HepG2 (cell line): Measurements from ENCODE around the gene PSMB3. TPM values are rescaled to one million over a fixed set of nuclear protein-coding genes. Genes with fewer than 3 reads are reported as not detected.

Source experiments
- ATAC-seq: fragments of 200-7000 bp; cut with Tn5 transposase; 3 replicates; pipeline ENCODE4 v1.9.1; 2020; ENCODE audit warnings: mild to moderate bottlenecking, moderate library complexity
- Bru-seq: library from RNA; stranded (reverse); fragments of 400-500 nt; gene quantifications from one replicate; lab custom pipeline; 2021; lab: Mats Ljungman, UMichigan
- BruChase-seq, 2 experiments: library from RNA; stranded (reverse); fragments of 400-500 nt; gene quantifications; one replicate each; lab custom pipeline; 2021; lab: Mats Ljungman, UMichigan
- BruUV-seq: library from RNA; stranded (reverse); fragments of 400-500 nt; replicated peaks from 2 replicates; lab custom pipeline; 2021; lab: Mats Ljungman, UMichigan
- CTCF ChIA-PET: fragments of 300-600 bp; formaldehyde crosslinking; extraction: SDS; loops from one replicate; lab custom pipeline; 2021; ENCODE audit warnings: low total read pairs, inconsistent platforms, low intra/inter-chr PET ratio; lab: Yijun Ruan, JAX
- POLR2A ChIA-PET: fragments of 350-600 bp; sonication (Branson Sonifier 250); formaldehyde crosslinking; loops from one replicate; lab custom pipeline; 2020; ENCODE audit warnings: antibody characterized with exemption, inconsistent platforms; lab: Yijun Ruan, JAX
- DNase-seq: peaks from one replicate; pipeline ENCODE4 v3.0.0-alpha.2; 2015; ENCODE audit warnings: low spot score
- FAIRE-seq: peaks from 3 replicates; lab custom pipeline; 2011; peaks lifted over from hg19 to GRCh38; lab: Jason Lieb, UNC
- H2AFZ ChIP-seq: one replicate; pipeline ENCODE4 v1.6.1; 2011; ENCODE audit warnings: low read length, inconsistent platforms
- H3K27ac ChIP-seq: fragments of 300-600 bp; 3 replicates; pipeline ENCODE4 v1.8.0; 2011; ENCODE audit warnings: mixed run types, mild to moderate bottlenecking, mixed read lengths, low read length, inconsistent platforms; ENCODE audit not compliant: insufficient read depth; ENCODE audit errors: extremely low read length
- H3K27me3 ChIP-seq, 2 experiments: fragments of 200-600 bp in 1 of 2; 2 replicates in 1 of 2; 3 replicates in 1 of 2; pipeline versions ENCODE4 v1.6.0 to v1.8.0; 2011; ENCODE audit warnings: low read length in 2 of 2, mild to moderate bottlenecking in 2 of 2, moderate library complexity in 2 of 2, inconsistent platforms in 1 of 2; ENCODE audit not compliant: insufficient read depth in 2 of 2, control insufficient read depth in 1 of 2
- H3K36me3 ChIP-seq, 2 experiments: fragments of 200-600 bp in 1 of 2; replicated peaks in 1 of 2; 2 replicates in 1 of 2; 3 replicates in 1 of 2; pipeline versions ENCODE4 v1.5.1 to v1.8.0; 2011; ENCODE audit warnings: low read length in 2 of 2, inconsistent platforms in 1 of 2; ENCODE audit not compliant: insufficient read depth in 2 of 2, control insufficient read depth in 1 of 2
- H3K4me1 ChIP-seq: 2 replicates; pipeline ENCODE4 v1.5.1; 2012; ENCODE audit warnings: low read length, inconsistent platforms; ENCODE audit not compliant: insufficient read depth
- H3K4me2 ChIP-seq: 2 replicates; pipeline ENCODE4 v1.6.0; 2011; ENCODE audit warnings: low read depth, low read length, inconsistent platforms
- H3K4me3 ChIP-seq, 3 experiments: fragments of 200-600 bp in 1 of 3; sonication (generic), shearing (Covaris generic) in 1 of 3; replicated peaks in 1 of 3; 2 replicates each; pipeline ENCODE4 v1.5.1; 2011 to 2016; ENCODE audit warnings: low read length in 3 of 3, inconsistent platforms in 2 of 3, low read depth in 2 of 3, mild to moderate bottlenecking in 2 of 3, control low read depth in 1 of 3, mixed read lengths in 1 of 3; ENCODE audit not compliant: insufficient read depth in 1 of 3
- H3K79me2 ChIP-seq: one replicate; pipeline ENCODE4 v1.6.1; 2011; ENCODE audit warnings: low read length, inconsistent platforms; ENCODE audit not compliant: insufficient read depth
- H3K9ac ChIP-seq: 2 replicates; pipeline ENCODE4 v1.6.0; 2011; ENCODE audit warnings: mild to moderate bottlenecking, low read depth, low read length, inconsistent platforms; ENCODE audit not compliant: insufficient read depth
- H3K9me3 ChIP-seq: 2 replicates; pipeline ENCODE4 v1.5.1; 2012; ENCODE audit warnings: mild to moderate bottlenecking, low read length
- H4K20me1 ChIP-seq: 2 replicates; pipeline ENCODE4 v1.6.0; 2011; ENCODE audit warnings: inconsistent platforms, mild to moderate bottlenecking, low read length, moderate library complexity; ENCODE audit not compliant: insufficient read depth
- AGO2 ChIP-seq: fragments of 200-400 bp; formaldehyde crosslinking; optimal IDR thresholded peaks from 2 replicates; pipeline ENCODE3; 2017; ENCODE audit warnings: mild to moderate bottlenecking, low read depth, low read length, moderate library complexity
- GPBP1L1 ChIP-seq: sonication (generic); formaldehyde crosslinking; IDR thresholded peaks from 2 replicates; pipeline ENCODE4 v1.5.0; 2020; ENCODE audit warnings: mild to moderate bottlenecking, missing genetic modification reagents
- MAFK ChIP-seq, 2 experiments: IDR thresholded peaks in 1 of 2; conservative IDR thresholded peaks in 1 of 2; 2 replicates each; pipeline ENCODE4 v1.6.1; 2011; ENCODE audit warnings: improper control_type of control experiment in 2 of 2, low read length in 2 of 2
- PHF20 ChIP-seq: sonication (generic); formaldehyde crosslinking; IDR thresholded peaks from 2 replicates; pipeline ENCODE4 v1.5.0; 2020; ENCODE audit warnings: mild to moderate bottlenecking, missing genetic modification reagents
- STAT5B ChIP-seq: sonication (generic); formaldehyde crosslinking; IDR thresholded peaks from 2 replicates; pipeline ENCODE4 v1.4.0; 2020; ENCODE audit warnings: missing genetic modification reagents
- ZFP91 ChIP-seq: sonication (generic); formaldehyde crosslinking; IDR thresholded peaks from 2 replicates; pipeline ENCODE4 v1.9.0; 2022; ENCODE audit warnings: missing genetic modification reagents, mild to moderate bottlenecking, borderline replicate concordance
- ZFYVE20 ChIP-seq: sonication (generic); formaldehyde crosslinking; IDR thresholded peaks from 2 replicates; pipeline ENCODE4 v1.8.0; 2023; ENCODE audit warnings: low read depth, mild to moderate bottlenecking, moderate library complexity, missing genetic modification reagents, borderline replicate concordance
- ZNF260 ChIP-seq: sonication (generic); formaldehyde crosslinking; IDR thresholded peaks from 2 replicates; pipeline ENCODE4 v1.4.0; 2020; ENCODE audit warnings: missing genetic modification reagents, low read depth, mild to moderate bottlenecking, borderline replicate concordance
- ZNF614 ChIP-seq: IDR thresholded peaks from 2 replicates; pipeline ENCODE4 v1.6.1; 2018; ENCODE audit warnings: missing biosample characterization, missing genetic modification reagents, inconsistent platforms, borderline replicate concordance
- ZSCAN12 ChIP-seq: sonication (generic); formaldehyde crosslinking; IDR thresholded peaks from 2 replicates; pipeline ENCODE4 v1.9.0; 2021; ENCODE audit warnings: mild to moderate bottlenecking, missing genetic modification reagents
- WGBS: methylation state at CpG from one replicate; pipeline ENCODE4 v1.1.6; 2017; ENCODE audit warnings: low lambda C conversion rate; 5-methylcytosine and 5-hydroxymethylcytosine counted together
- in situ Hi-C: cut with HindIII; loops from 2 replicates; pipeline ENCODE4 v1.10.0; 2017; ENCODE audit warnings: low pct_unique_long_range_greater_than_20kb; ENCODE audit not compliant: extremely low pct_ligation_motif_present
- intact Hi-C: fragments of 100-400 bp; cut with micrococcal nuclease; formaldehyde crosslinking; loops from one replicate; pipeline ENCODE4 v1.10.0; 2022; ENCODE audit not compliant: unreplicated experiment
- long read RNA-seq, 2 experiments: library from RNA in 1 of 2; library from polyadenylated mRNA in 1 of 2; stranded (forward) in 1 of 2; unstranded in 1 of 2; transcript quantifications; one replicate each; pipeline ENCODE4 v2.0.0, GENCODE V29; 2019 to 2022
- polyA minus RNA-seq, 3 experiments: library from RNA; depleted of rRNA, polyadenylated mRNA; stranded (reverse); fragments of >200 nt; gene quantifications; 2 replicates each; pipeline ENCODE4 v1.2.3, GENCODE V29; 2011; ENCODE audit warnings: low replicate concordance in 1 of 3
- polyA plus RNA-seq, 8 experiments: library from polyadenylated mRNA; depleted of rRNA in 3 of 8; stranded (reverse) in 7 of 8; unstranded in 1 of 8; fragments of >200 nt; fragmentation: Illumina TruSeq in 4 of 8; extraction: Trizol in 4 of 8; gene quantifications; 2 replicates each; pipeline versions ENCODE4 v1.2.1 to v1.2.3, GENCODE V29; 2011 to 2016; ENCODE audit warnings: low read depth in 4 of 8, missing spikeins in 1 of 8, mixed read lengths in 1 of 8; ENCODE audit not compliant: insufficient read depth in 1 of 8
- total RNA-seq, 5 experiments: library from RNA; depleted of rRNA; stranded (reverse); fragments of >200 nt; fragmentation: Illumina TruSeq; extraction: Trizol; gene quantifications; 2 replicates each; pipeline ENCODE4 v1.2.3, GENCODE V29; 2016; ENCODE audit warnings: low read depth in 1 of 5

The PSMB3 gene
- 517 and 688 TPM in 2 replicates for total RNA-seq (2016; rRNA removed; fragmentation: Illumina TruSeq; extraction: Trizol)
- total RNA-seq (2016; cell fraction: cytosol; rRNA removed; fragmentation: Illumina TruSeq; extraction: Trizol; ENCODE audit: low read depth), result 265 and 305 TPM in 2 replicates
- total RNA-seq (2016; cell fraction: insoluble cytoplasmic fraction; rRNA removed; fragmentation: Illumina TruSeq; extraction: Trizol), result 517 and 718 TPM in 2 replicates
- 175 and 189 TPM in 2 replicates for total RNA-seq (2016; cell fraction: membrane; rRNA removed; fragmentation: Illumina TruSeq; extraction: Trizol)
- total RNA-seq (2016; cell fraction: nucleus; rRNA removed; fragmentation: Illumina TruSeq; extraction: Trizol), result 146 and 163 TPM in 2 replicates
- 317 and 366 TPM in 2 replicates for polyA plus RNA-seq (2011; rRNA removed)
- 470 and 640 TPM in 2 replicates for polyA plus RNA-seq (2011; cell fraction: cytosol; rRNA removed)
- 121 and 122 TPM in 2 replicates for polyA plus RNA-seq (2011; cell fraction: nucleus; rRNA removed)
- 167 and 213 TPM in 2 replicates for polyA plus RNA-seq (2012)
- polyA plus RNA-seq (2016; cell fraction: cytosol; fragmentation: Illumina TruSeq; extraction: Trizol; ENCODE audit: low read depth), result 206 and 222 TPM in 2 replicates
- 578 and 618 TPM in 2 replicates for polyA plus RNA-seq (2016; cell fraction: insoluble cytoplasmic fraction; fragmentation: Illumina TruSeq; extraction: Trizol; ENCODE audit: low read depth)
- 134 and 136 TPM in 2 replicates for polyA plus RNA-seq (2016; cell fraction: membrane; fragmentation: Illumina TruSeq; extraction: Trizol; ENCODE audit: low read depth)
- 227 and 228 TPM in 2 replicates for polyA plus RNA-seq (2016; cell fraction: nucleus; fragmentation: Illumina TruSeq; extraction: Trizol; ENCODE audit: insufficient read depth, low read depth)
- polyA minus RNA-seq (2011; rRNA and poly(A)+ RNA removed; ENCODE audit: low replicate concordance), result 383 and 657 TPM in 2 replicates
- 84.9 and 103 TPM in 2 replicates for polyA minus RNA-seq (2011; cell fraction: cytosol; rRNA and poly(A)+ RNA removed)
- 32.9 and 35.0 TPM in 2 replicates for polyA minus RNA-seq (2011; cell fraction: nucleus; rRNA and poly(A)+ RNA removed)
- percentile 73 among the genes with signal in this experiment for Bru-seq, nascent RNA
- BruChase-seq, experiment 1, labeled RNA remaining after a 6-hour chase, result percentile 84 among the genes with signal in this experiment
- percentile 77 among the genes with signal in this experiment for BruChase-seq, experiment 2, labeled RNA remaining after a 2-hour chase
- long read RNA-seq, experiment 1, transcript PSMB3-212 (5 exons, 552 nt), result minor isoform, 8 of 484 reads
- long read RNA-seq, experiment 1, transcript PSMB3-211 (6 exons, 773 nt), result major isoform, 440 of 484 reads
- long read RNA-seq, experiment 1, partial matches to known transcripts, result 29 of 484 reads
- long read RNA-seq, experiment 1, other reads (novel, unspliced or antisense), result 4 of 484 reads
- long read RNA-seq, experiment 2, transcript PSMB3-211 (6 exons, 773 nt), result major isoform, 271 of 362 reads
- long read RNA-seq, experiment 2, transcript PSMB3-209 (3 exons, 426 nt), result minor isoform, 7 of 362 reads
- long read RNA-seq, experiment 2, partial matches to known transcripts, result 73 of 362 reads
- long read RNA-seq, experiment 2, other reads (novel, unspliced or antisense), result 7 of 362 reads

GRCh38 chr17:38752308-38753070 lies at the start of gene PSMB3:
Gene PSMB3 (plus strand): TSS chr17:38752741. CDS start chr17:38752827, 86 bp downstream.
- Histone ChIP-seq H3K4me1 (peaks cover 30% of the 10 kb centered on the region), H2AFZ (peak within 1 kb of the TSS; percentile 53), H4K20me1 (no peaks in the 10 kb centered on the region), H3K36me3 (peaks cover 9 to 22% of the 10 kb centered on the region in 2 experiments), H3K27ac (peak within 1 kb of the TSS; percentile 81), H3K9me3 (no peaks in the 10 kb centered on the region), H3K27me3 (no peaks in the 10 kb centered on the region; a peak in 1 of 5 replicates), H3K4me2 (peak within 1 kb of the TSS; percentile 91), H3K9ac (peak within 1 kb of the TSS; percentile 93), H3K4me3 (peak within 1 kb of the TSS; percentile 82 to 93 (median 84)), H3K79me2 (peaks cover 24% of the 10 kb centered on the region)
- ChIA-PET CTCF (no interaction called here), POLR2A (interaction anchor here (0.6 to 4.4 kb wide), 16 partner anchors 12 to 401 kb away, joined by 3 to 57 read pairs (median 4); partner anchors contain the start of genes CISD3, CWC25, LASP1 and PIP4K2B)
- BruUV-seq, result no TSS peak
- ATAC-seq, result peak; percentile 86
- no peak for FAIRE-seq
- intact Hi-C loops (loop anchor here (1.0 to 5.0 kb wide), 4 partner anchors 48 to 1355 kb away; no protein-coding TSS in a partner anchor), in situ Hi-C loops (loop anchor here (25.0 kb wide), 1 partner anchor 410 kb away; the partner anchor contains the start of genes ARL5C and PLXDC1)
- 2% methylated on average over 35 of the region's 44 CpGs for WGBS
- DNase-seq, result peak; percentile 100
- 0 out of 2 replicates have a peak, but pooled peaks have one; percentile 18 for TF ChIP-seq ZFYVE20 (CRISPR knock-in tag)
- no peak for TF ChIP-seq STAT5B
- peak; percentile 27; the same call in 1 of the 2 replicates for TF ChIP-seq ZNF614 (CRISPR knock-in tag)
- TF ChIP-seq ZSCAN12 (CRISPR knock-in tag), result no peak
- no peak for TF ChIP-seq AGO2
- TF ChIP-seq MAFK (conservative IDR thresholded peaks at IDR 0.05 in 1 of 2, IDR thresholded peaks at IDR 0.05 in 1 of 2; ENCODE audit: low read length in 2 of 2), result peak; percentile 0; a peak in 1 of 4 replicates
- TF ChIP-seq ZFP91 (CRISPR knock-in tag), result peak; percentile 82
- peak; percentile 98 for TF ChIP-seq PHF20 (CRISPR knock-in tag)
- TF ChIP-seq GPBP1L1 (CRISPR knock-in tag), result no peak
- no peak for TF ChIP-seq ZNF260
